GM21825 (cell line): ENCODE data around the gene CLEC7A.

ENCODE experiments used
- ATAC-seq: cut with Tn5 transposase; IDR thresholded peaks from one replicate; pipeline ENCODE4 v1.9.1; 2021; ENCODE audit warnings: mild to moderate bottlenecking, moderate library complexity; ENCODE audit not compliant: unreplicated experiment

Gene CLEC7A

GRCh38 chr12:10142976-10143589 is 13.1 kb upstream of the CLEC7A start:
- no peak for ATAC-seq

DNA sequence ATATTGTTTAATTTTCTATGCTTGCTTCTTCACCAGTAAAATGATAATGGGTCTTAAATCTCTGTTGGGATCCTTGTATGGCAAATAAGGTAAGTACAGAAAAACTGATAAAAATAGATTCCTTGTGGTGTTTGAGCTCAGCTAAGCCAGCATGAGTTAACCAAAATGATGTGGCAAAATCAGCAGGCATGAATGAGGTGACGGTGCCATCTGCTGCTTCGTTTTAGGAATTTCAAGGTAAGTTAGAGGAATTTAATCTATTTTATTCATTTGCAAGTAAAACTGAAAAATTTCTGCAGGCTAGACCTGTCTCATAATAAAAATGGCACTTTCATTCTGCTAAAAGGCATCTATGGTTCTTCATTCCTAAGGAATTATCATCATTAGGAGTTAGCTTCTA is 10.0 kb upstream of the CLEC7A start:
- ATAC-seq: no peak

DNA sequence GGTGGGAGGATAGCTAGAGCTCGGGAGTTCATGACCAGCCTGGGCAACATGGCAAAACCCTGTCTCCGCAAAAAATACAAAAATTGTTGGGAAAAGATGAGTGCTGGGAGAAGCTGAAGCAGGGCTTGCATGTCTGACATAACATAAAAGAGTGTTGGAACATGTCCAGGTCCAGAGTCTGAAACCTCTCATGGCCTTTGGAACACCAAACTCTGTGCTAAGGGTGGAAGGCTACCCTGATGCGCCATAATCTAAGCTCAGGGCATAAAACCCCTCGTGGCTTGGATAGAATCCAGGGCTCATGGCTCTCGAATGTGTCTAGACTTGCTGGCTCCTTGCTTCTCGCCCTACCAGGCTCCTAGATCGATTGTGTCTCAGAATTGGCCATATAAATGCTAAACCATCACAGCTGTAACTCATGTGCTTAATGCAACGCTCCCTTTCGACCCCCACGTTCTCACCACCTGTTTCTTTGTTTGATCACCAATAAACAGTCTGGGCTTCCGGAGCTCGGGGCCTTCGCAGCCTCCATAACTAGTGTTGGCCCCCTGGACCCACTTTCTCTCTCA is 6.7 kb upstream of the CLEC7A start:
- ATAC-seq: no peak

- ATAC-seq: no peak
These were observed 5.1 kb upstream of the CLEC7A start for GRCh38 chr12:10135126-10135525.

GRCh38 chr12:10132850-10133370 is 2.9 kb upstream of the CLEC7A start:
- no peak for ATAC-seq

- no peak for ATAC-seq
These were observed 1.2 kb upstream of the CLEC7A start for GRCh38 chr12:10131111-10131690.

- ATAC-seq: no peak
These were observed 1.3 kb downstream of the CLEC7A start for GRCh38 chr12:10128687-10129086.

DNA sequence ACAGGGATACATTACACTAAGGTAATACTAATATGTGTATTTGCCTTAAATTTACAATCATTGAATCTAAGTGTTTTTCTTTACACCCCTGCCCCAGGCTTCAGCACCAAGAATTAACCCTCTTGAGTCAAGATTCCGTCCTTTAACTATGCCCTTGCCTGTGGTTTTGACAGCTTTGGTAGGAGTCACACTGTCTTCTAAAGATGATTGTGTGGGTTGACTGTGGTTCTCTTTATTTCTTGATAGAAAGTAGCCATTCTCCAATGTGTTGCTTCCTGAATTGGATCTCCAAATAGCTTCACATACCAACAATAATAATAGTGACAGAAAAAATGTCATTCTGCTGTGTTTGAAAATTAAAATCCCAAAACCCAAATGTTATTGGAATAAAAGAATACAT is 3.6 kb downstream of the CLEC7A start:
- no peak for ATAC-seq

- no peak for ATAC-seq
These were observed 7.3 kb downstream of the CLEC7A start for GRCh38 chr12:10122689-10123088.

GRCh38 chr12:10121278-10121677 is 8.7 kb downstream of the CLEC7A start:
- no peak for ATAC-seq

- no peak for ATAC-seq
These were observed 10.9 kb downstream of the CLEC7A start for GRCh38 chr12:10119066-10119465.

DNA sequence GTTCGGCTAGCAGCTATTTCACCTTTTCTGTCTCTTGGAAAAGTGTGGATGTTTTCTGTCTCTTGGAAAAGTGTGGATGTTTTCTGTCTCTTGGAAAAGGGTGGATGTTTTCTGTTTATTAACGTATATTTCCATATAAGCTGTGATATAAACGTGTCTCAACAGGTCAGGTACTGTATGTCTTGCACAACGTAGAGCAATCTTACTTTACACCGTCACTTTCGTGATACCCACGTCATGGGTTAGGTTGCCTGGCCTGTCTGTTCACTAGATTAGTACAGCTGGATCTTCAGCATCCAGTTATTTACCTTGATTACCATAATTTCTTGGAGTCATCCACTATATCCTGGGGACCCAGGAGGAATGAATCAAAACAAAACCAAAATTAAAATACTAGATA is 14.1 kb downstream of the CLEC7A start:
- ATAC-seq: no peak

- ATAC-seq: no peak
These were observed 14.7 kb downstream of the CLEC7A start for GRCh38 chr12:10115311-10115710.

DNA sequence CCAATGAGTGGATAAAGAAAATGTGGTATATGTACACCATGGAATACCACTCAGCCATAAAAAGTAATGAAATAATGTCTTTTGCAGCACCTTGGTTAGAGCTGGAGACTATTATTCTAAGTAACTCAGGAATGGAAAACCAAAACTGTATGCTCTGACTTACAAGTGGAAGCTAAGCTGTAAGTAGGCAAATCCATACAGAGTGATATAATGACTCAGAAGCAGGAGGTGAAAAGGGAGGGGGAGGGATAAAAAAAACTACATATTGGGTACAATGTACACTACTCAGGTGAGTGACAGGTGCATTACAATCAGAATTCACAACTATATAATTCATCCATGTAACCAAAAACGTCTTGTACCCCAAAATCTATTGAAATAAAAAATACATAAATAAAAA is 16.1 kb downstream of the CLEC7A start:
- ATAC-seq: no peak

GRCh38 chr12:10113075-10113474 is 16.9 kb downstream of the CLEC7A start:
- no peak for ATAC-seq

DNA sequence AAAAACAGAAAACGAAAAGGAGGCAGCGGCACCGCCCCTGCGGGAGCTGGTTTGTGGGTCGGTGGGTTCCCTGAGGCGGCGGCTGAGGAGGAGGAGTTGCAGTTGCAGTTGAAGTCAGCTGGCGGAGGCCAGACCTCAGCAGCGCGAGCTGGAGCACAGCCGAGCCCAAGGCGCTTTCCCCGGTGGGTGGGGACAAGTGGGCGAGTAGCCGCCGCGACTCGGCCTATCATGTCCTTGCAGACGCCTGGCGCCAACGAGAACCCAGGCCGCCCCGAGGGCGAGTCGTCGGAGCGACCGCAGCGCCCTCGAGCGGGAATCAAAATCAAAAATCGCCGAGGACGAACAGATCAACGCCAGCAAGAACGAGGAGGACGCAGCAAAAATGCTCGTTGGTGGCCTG is 18.5 kb downstream of the CLEC7A start:
- no peak for ATAC-seq

GRCh38 chr12:10110256-10110844 is 19.6 kb downstream of the CLEC7A start:
- no peak for ATAC-seq

DNA sequence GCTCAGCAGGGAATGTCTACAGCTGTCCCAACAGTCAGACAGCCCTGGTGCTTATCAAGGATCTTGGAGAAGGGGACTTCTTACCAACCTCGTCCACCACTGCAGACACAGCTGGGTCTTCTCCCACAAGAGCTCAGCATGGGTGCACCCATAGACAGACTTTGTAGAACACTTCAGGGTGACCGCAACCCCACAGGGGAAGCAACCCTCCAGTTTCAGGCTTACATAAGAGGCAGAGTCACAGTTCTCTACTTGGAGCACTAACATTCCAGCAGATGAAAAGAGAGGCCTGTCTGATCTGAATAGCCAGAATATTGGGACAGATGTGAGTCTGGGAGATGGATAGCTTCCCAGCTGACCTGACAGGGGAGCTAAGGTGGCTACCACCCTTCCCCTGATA is 27.7 kb downstream of the CLEC7A start:
- ATAC-seq: no peak

DNA sequence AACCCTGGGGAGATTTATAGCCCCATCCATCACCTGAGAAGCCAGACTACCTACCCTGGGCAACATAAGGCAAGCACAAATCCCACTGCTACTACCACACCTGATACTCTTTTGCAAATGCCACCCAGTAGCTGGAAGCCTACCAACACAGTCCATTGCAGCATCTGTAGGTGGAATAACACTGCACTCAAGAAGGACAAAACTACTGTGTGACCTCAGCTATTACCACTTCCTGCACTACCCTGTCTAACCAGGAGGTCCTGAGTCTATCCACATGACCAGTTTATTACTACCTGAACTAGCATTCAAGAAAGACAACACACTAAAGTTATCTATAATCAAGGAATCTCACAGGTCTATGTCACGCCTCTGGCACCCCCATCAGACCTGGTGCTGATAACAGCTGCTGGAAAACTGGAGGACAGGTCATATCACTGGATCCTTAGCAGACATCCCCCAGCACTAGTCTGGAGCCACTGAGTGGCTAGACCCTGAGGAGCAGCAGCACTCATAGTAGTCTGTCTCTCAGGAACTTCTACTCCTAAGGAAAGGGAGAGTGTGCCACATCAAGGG is 28.3 kb downstream of the CLEC7A start:
- ATAC-seq: no peak

- ATAC-seq: no peak
These were observed 28.9 kb downstream of the CLEC7A start for GRCh38 chr12:10101042-10101579.

DNA sequence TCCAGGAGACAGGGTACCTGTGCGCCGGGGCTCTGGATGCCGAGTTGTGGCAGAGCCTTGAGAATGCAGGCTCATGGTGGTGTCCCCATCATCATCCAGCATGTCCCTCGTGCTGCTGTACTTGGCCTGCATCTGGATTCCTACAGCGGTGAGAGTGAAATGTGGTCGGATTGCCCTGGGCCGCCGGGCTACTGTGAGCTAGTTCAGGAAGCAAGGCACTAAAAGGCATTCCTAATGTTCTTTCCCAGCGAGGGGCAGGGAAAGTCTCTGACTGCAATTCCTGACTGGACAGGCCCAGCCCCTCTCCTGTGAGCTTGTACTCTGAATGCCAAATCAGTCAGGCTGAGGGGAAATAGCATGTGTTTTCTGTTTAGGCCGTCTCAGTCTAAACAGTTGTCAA is 31.2 kb downstream of the CLEC7A start, which contains the start of gene CLEC1A:
Gene CLEC1A, minus strand, starts transcription at position 195 of the 400 bp plus-strand sequence. Its CDS starts 63 bp downstream, at position 132.
- ATAC-seq: no peak
